Measurements from ENCODE around the gene DENND1B. TPM values are rescaled to one million over a fixed set of nuclear protein-coding genes. Genes with fewer than 3 reads are reported as not detected.

DENND1B gene
- total RNA-seq, 1 experiment from 2014 or later: 6.3 TPM

- no peak overlapping the region for H2BK12ac ChIP-seq (ENCODE audit: insufficient read length, low read depth, low read length)
- Mint-ChIP-seq H3K36me3 (ENCODE audit: insufficient read depth in 1 of 3, low read depth in 3 of 3) (no peaks in the 10 kb centered on the region; a peak in 1 of 7 replicates), H3K4me1 (peaks cover 0 to 4% of the 10 kb centered on the region in 2 experiments; a peak in 2 of 4 replicates), H3K27ac (no peak overlapping the region), H3K27me3 (ENCODE audit: low read depth) (no peaks in the 10 kb centered on the region), H3K9me3 (no peaks in the 10 kb centered on the region), H3K4me3 (no peak overlapping the region)
- no peak overlapping the region for H4K91ac ChIP-seq (ENCODE audit: insufficient read length, low read depth, low read length)
- no peak overlapping the region for H3K14ac ChIP-seq (ENCODE audit: insufficient read depth, low read length)
- H3K27ac ChIP-seq (ENCODE audit: insufficient read length, low read depth, low read length): no peak overlapping the region
- WGBS (ENCODE audit: extremely low coverage, insufficient read length, low lambda C conversion rate): no CpG with 5 or more reads among the region's 2 CpGs
- DNase-seq: no peak
- no peaks in the 10 kb centered on the region for H3K27me3 ChIP-seq (ENCODE audit: insufficient read depth, low read length)
- H2BK5ac ChIP-seq (ENCODE audit: insufficient read length, low read length): no peak overlapping the region
- H2BK120ac ChIP-seq (ENCODE audit: low read depth, low read length, poor library complexity, severe bottlenecking): no peak overlapping the region
- H3K9ac ChIP-seq (ENCODE audit: extremely low read depth, insufficient read length, low read length): no peak overlapping the region
- no peak overlapping the region for H2AK5ac ChIP-seq (ENCODE audit: insufficient read length, low read length)
- no peak overlapping the region for H2AFZ ChIP-seq (ENCODE audit: low read length)
- H3K79me2 ChIP-seq (ENCODE audit: insufficient read depth, low read length): no peaks in the 10 kb centered on the region
- H3K23me2 ChIP-seq (ENCODE audit: insufficient read length, low read depth, low read length, poor library complexity, severe bottlenecking): peaks cover 3% of the 10 kb centered on the region
- H3K4ac ChIP-seq (ENCODE audit: low read depth, low read length): no peak overlapping the region
- H3K9me3 ChIP-seq (ENCODE audit: control insufficient read depth, low read depth, low read length): no peaks in the 10 kb centered on the region
- no peak overlapping the region for H4K5ac ChIP-seq (ENCODE audit: insufficient read length, low read depth, low read length)
- H3K56ac ChIP-seq (ENCODE audit: insufficient read length, low read depth, low read length): no peak overlapping the region
- no peak overlapping the region for H3K18ac ChIP-seq (ENCODE audit: insufficient read length, low read depth, low read length)
- H3K79me1 ChIP-seq (ENCODE audit: insufficient read depth, low read depth, low read length, poor library complexity, severe bottlenecking): no peaks in the 10 kb centered on the region
- H2BK15ac ChIP-seq (ENCODE audit: low read depth, low read length): no peak overlapping the region
- no peak overlapping the region for H3K23ac ChIP-seq (ENCODE audit: insufficient read length, low read depth, low read length)
- peaks cover 4% of the 10 kb centered on the region; the same call in 1 of the 2 replicates for H3K4me1 ChIP-seq (ENCODE audit: insufficient read depth, low read length)
- TF ChIP-seq CTCF (conservative IDR thresholded peaks at IDR 0.05): no peak
- no peaks in the 10 kb centered on the region for H4K20me1 ChIP-seq (ENCODE audit: control insufficient read depth, insufficient read depth, insufficient read length)
- no peak overlapping the region for H2BK20ac ChIP-seq (ENCODE audit: low read depth, low read length, poor library complexity, severe bottlenecking)
- H4K8ac ChIP-seq (replicated peaks; ENCODE audit: insufficient read length, low read depth, low read length): no peak overlapping the region
- H3T11ph ChIP-seq (ENCODE audit: low read length): no peak overlapping the region
- H3K4me2 ChIP-seq (ENCODE audit: insufficient read depth, insufficient read length, low read length): no peak overlapping the region
These were observed 137.0 kb downstream of the DENND1B start for GRCh38 chr1:197638316-197638715.
